HEK293T (cell line): ENCODE data around the gene ZBTB40.

Experiments
- BHLHE40 ChIP-seq: fragments of 450-650 bp; IDR thresholded peaks from 2 replicates; pipeline ENCODE4 v1.6.1; 2016; ENCODE audit warnings: mild to moderate bottlenecking, moderate library complexity, borderline replicate concordance
- TARDBP ChIP-seq: fragments of 450-650 bp; IDR thresholded peaks from 2 replicates; pipeline ENCODE4 v1.6.1; 2016

DNA sequence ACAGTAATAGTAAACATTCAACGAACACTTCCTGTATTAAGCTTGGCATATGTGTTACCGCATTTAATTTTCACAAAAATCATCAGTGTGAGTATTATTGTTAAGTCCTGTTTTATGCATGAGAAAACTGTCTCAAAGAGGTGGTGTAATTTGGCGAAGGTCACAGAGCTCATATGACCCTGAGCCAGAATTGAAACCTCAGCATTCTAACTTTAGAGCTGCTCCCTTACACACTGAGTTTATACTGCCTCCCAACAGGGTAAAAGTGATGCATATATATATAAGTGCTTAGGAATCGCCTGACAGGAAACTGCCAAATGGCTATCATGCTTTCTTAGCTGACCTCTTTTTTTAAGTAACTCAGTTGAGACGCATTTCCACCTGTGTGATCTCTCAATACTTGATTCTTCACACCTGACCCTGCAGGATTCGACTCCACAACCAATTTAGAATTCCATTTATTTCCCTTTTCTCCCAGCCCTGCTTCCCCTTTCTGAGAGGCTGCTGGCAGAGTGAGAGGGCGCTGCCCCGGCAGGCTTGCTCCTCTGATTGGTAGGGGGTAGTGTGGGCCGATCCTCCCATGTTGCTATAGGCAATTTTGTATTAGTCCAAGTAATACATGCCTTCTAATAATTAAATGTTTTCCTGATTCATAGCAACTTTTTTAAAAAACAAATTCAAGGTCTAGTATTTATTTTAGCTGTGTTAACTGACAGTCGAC is 40.5 kb downstream of the ZBTB40 start:
- no peak for TF ChIP-seq TARDBP
- no peak for TF ChIP-seq BHLHE40
